ENCODE data around the gene APOLD1. TPM values are rescaled to one million over a fixed set of nuclear protein-coding genes. Genes with fewer than 3 reads are reported as not detected.

The APOLD1 gene
- total and polyA plus RNA-seq, 2 of the 4 experiments (the other 2 are of a cell fraction), result 2.3 to 4.5 TPM

DNA sequence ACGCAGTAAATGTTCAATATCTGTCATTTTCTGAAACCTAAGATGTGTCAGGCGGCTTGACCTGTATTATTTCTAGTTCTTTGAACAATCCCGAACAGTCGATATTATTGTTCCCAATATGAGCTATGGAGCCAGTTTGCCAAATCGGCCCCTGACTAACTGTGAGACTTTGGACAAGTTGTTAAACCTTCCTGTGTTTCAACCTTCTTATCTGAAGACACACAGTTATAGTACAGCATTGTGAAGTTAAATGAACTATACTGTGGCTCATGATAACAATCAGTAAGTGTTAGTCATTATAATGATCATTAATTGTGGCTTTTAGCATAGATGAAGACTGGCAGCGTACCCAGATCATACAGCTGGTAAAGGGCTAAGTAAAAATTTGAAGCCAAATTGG is 51.1 kb downstream of the APOLD1 start:
- Histone ChIP-seq H4K91ac (ENCODE audit: insufficient read depth, low read depth, low read length) (0 out of 2 replicates have a peak overlapping the region, but pooled peaks have one; percentile 2), H3K27ac (ENCODE audit: insufficient read depth, low read length) (no peak overlapping the region), H2BK120ac (ENCODE audit: low read depth, low read length) (peak overlapping the region; percentile 8; the same call in 1 of the 2 replicates), H3K4ac (ENCODE audit: low read depth, low read length) (no peak overlapping the region; the same call in 1 of the 2 replicates), H2AK5ac (ENCODE audit: low read depth, low read length) (0 out of 2 replicates have a peak overlapping the region, but pooled peaks have one; percentile 10), H4K8ac (ENCODE audit: low read depth in 2 of 2, low read length in 2 of 2) (peak overlapping the region in 1 of 2 experiments; percentile 17; a peak in 1 of 4 replicates), H3K14ac (replicated peaks; ENCODE audit: low read depth, low read length) (no peak overlapping the region), H2BK15ac (ENCODE audit: low read depth, low read length) (peak overlapping the region; percentile 4; the same call in 1 of the 3 replicates), H2AFZ (replicated peaks; ENCODE audit: low read length, poor library complexity) (no peak overlapping the region), H3K4me1 (ENCODE audit: control insufficient read depth, insufficient read depth, low read length) (peaks cover 20% of the 10 kb centered on the region), H3K4me2 (ENCODE audit: low read depth, low read length) (no peak overlapping the region), H3K36me3 (ENCODE audit: control insufficient read depth, insufficient read depth, low read length) (peaks cover 13% of the 10 kb centered on the region), H4K20me1 (ENCODE audit: insufficient read depth, low read length) (no peaks in the 10 kb centered on the region), H3K9me3 (ENCODE audit: control insufficient read depth, insufficient read depth, low read length) (no peaks in the 10 kb centered on the region), H3K23ac (ENCODE audit: low read depth, low read length) (no peak overlapping the region), H3K79me1 (ENCODE audit: low read depth in 1 of 2, low read length in 2 of 2) (peaks cover 3 to 36% of the 10 kb centered on the region in 2 experiments; a peak in 2 of 4 replicates), H2AK9ac (replicated peaks; ENCODE audit: low read depth, low read length, poor library complexity) (no peak overlapping the region), H3K4me3 (ENCODE audit: insufficient read depth, low read depth, low read length) (no peak overlapping the region), H2BK20ac (ENCODE audit: low read depth, low read length) (peak overlapping the region; percentile 36; the same call in 1 of the 2 replicates), H3K18ac (ENCODE audit: low read depth, low read length) (no peak overlapping the region), H3K56ac (ENCODE audit: extremely low read depth, insufficient read depth, low read length) (no peak overlapping the region), H4K5ac (ENCODE audit: low read depth, low read length) (no peak overlapping the region), H3K27me3 (ENCODE audit: control insufficient read depth, insufficient read depth, low read length) (no peaks in the 10 kb centered on the region), H2BK5ac (ENCODE audit: low read depth, low read length, poor library complexity, severe bottlenecking) (peak overlapping the region; percentile 32), H3K9ac (ENCODE audit: low read depth, low read length) (no peak overlapping the region), H3K9me1 (ENCODE audit: insufficient read depth, low read length) (peaks cover 27% of the 10 kb centered on the region)
- POLR2A ChIA-PET (ENCODE audit: unreplicated experiment), result no interaction called here
- TF ChIP-seq SMC3 (IDR thresholded peaks at IDR 0.05; ENCODE audit: low read depth, low read length), result no peak
- TF ChIP-seq RAD21 (IDR thresholded peaks at IDR 0.05; ENCODE audit: low read length), result no peak
- no peak for TF ChIP-seq MAFK (IDR thresholded peaks at IDR 0.05; ENCODE audit: low read depth, low read length)
- TF ChIP-seq, protein P1, sequence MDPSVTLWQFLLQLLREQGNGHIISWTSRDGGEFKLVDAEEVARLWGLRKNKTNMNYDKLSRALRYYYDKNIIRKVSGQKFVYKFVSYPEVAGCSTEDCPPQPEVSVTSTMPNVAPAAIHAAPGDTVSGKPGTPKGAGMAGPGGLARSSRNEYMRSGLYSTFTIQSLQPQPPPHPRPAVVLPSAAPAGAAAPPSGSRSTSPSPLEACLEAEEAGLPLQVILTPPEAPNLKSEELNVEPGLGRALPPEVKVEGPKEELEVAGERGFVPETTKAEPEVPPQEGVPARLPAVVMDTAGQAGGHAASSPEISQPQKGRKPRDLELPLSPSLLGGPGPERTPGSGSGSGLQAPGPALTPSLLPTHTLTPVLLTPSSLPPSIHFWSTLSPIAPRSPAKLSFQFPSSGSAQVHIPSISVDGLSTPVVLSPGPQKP (IDR thresholded peaks at IDR 0.05; ENCODE audit: borderline replicate concordance, low read depth, low read length), result no peak
- TF ChIP-seq RFX5 (IDR thresholded peaks at IDR 0.05; ENCODE audit: low read depth, low read length), result no peak
- TF ChIP-seq MXI1 (IDR thresholded peaks at IDR 0.05; ENCODE audit: borderline replicate concordance, low read depth, low read length), result no peak
- no peak for TF ChIP-seq RCOR1 (IDR thresholded peaks at IDR 0.05; ENCODE audit: insufficient replicate concordance, low read length)
- TF ChIP-seq FOS (IDR thresholded peaks at IDR 0.05; ENCODE audit: low read depth, low read length), result no peak
- no peak for TF ChIP-seq MAZ (IDR thresholded peaks at IDR 0.05; ENCODE audit: borderline replicate concordance, low read depth, low read length)
- TF ChIP-seq CHD1 (IDR thresholded peaks at IDR 0.05; ENCODE audit: low read depth, low read length), result no peak
- TF ChIP-seq, protein P2, sequence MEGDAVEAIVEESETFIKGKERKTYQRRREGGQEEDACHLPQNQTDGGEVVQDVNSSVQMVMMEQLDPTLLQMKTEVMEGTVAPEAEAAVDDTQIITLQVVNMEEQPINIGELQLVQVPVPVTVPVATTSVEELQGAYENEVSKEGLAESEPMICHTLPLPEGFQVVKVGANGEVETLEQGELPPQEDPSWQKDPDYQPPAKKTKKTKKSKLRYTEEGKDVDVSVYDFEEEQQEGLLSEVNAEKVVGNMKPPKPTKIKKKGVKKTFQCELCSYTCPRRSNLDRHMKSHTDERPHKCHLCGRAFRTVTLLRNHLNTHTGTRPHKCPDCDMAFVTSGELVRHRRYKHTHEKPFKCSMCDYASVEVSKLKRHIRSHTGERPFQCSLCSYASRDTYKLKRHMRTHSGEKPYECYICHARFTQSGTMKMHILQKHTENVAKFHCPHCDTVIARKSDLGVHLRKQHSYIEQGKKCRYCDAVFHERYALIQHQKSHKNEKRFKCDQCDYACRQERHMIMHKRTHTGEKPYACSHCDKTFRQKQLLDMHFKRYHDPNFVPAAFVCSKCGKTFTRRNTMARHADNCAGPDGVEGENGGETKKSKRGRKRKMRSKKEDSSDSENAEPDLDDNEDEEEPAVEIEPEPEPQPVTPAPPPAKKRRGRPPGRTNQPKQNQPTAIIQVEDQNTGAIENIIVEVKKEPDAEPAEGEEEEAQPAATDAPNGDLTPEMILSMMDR (conservative IDR thresholded peaks at IDR 0.05; ENCODE audit: low read depth, low read length), result no peak
- TF ChIP-seq POLR2A (IDR thresholded peaks at IDR 0.05; ENCODE audit: low read depth, low read length), result no peak
- TF ChIP-seq NFE2L2 (IDR thresholded peaks at IDR 0.05; ENCODE audit: low read depth, low read length), result no peak
- in situ Hi-C loops (cut with MboI; ENCODE audit: low sequenced_read_pairs) (loop anchor here (10.0 kb wide), 2 partner anchors 48 to 148 kb away; no protein-coding TSS in a partner anchor), dilution Hi-C loops (cut with HindIII; ENCODE audit: low sequenced_read_pairs, unreplicated experiment) (no loop called here), intact Hi-C loops (cut with micrococcal nuclease) (loop anchor here (2.0 to 5.0 kb wide), 2 partner anchors 49 to 54 kb away; partner anchors contain the start of genes APOLD1 and GPRC5A)
- DNase-seq, result no peak
- ATAC-seq (ENCODE audit: low read depth), result no peak
- BruUV-seq (replicated peaks), result no TSS peak
- CTCF ChIA-PET, result interaction anchor here (0.7 to 2.0 kb wide), 7 partner anchors 10 to 143 kb away, joined by 3 to 7 read pairs (median 5); partner anchors contain the start of gene GPRC5A
- WGBS, 2 experiments (ENCODE audit: extremely low coverage in 2 of 2, insufficient read length in 1 of 2), result 98% methylated on average over 4 of the region's 6 CpGs; no CpG with 5 or more reads in 1 of the 2 experiments

Measured in IMR-90 (cell line).